GM18867 (cell line): ENCODE results near the gene CHMP1B.

ENCODE experiments used
- ATAC-seq: cut with Tn5 transposase; IDR thresholded peaks from one replicate; pipeline ENCODE4 v1.9.1; 2021; ENCODE audit warnings: mild to moderate bottlenecking, moderate library complexity; ENCODE audit not compliant: unreplicated experiment

The CHMP1B gene, protein sequence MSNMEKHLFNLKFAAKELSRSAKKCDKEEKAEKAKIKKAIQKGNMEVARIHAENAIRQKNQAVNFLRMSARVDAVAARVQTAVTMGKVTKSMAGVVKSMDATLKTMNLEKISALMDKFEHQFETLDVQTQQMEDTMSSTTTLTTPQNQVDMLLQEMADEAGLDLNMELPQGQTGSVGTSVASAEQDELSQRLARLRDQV

GRCh38 chr18:11851146-11851805 is at the start of gene CHMP1B:
TSS of gene CHMP1B (plus strand) at chr18:11851413. CDS start at chr18:11851512, 99 bp downstream.
- ATAC-seq = peak; percentile 95

DNA sequence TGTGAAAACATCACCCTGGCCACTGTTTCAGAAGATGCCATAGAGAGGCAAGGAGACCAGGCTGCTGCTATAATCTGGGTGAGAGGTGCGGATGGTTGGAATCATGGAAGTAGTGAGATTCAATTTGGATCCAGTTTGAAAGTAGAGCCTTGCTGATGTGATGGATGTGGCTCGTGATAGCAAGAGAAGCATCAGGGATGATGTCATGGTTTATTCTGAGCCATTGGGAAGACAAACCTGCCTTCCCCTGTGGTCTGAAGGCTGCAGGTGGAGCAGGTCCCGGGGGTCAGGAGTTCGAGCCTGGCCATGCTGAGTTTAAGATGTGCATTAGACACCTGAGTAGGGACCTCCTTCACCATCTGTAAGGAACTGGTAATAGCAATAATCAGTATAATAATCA is 49.6 kb upstream of the CHMP1B start:
- no peak for ATAC-seq

- ATAC-seq = no peak
These were observed 49.1 kb upstream of the CHMP1B start for GRCh38 chr18:11802158-11802557.

DNA sequence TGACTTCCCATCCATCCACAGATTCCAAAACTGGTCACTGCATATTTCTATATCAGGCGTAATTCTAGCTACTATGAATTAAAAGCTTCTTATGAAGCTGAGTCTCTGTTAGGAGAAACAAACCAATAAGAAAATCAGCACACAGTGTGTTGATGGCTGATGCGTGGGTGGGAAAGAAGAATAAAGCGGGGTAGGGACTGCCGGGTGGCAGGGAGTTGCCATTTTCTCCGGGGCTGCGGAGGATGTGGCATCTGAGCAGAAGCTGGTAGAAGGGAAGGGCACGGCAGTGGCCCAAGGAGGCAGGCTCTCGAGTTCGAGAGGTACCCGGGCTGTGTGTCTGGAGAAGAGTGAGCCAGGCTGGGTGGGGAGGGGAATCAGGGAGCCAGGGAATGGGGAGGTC is 48.6 kb upstream of the CHMP1B start:
- ATAC-seq = no peak

GRCh38 chr18:11807233-11807632 is 44.0 kb upstream of the CHMP1B start:
- no peak for ATAC-seq

DNA sequence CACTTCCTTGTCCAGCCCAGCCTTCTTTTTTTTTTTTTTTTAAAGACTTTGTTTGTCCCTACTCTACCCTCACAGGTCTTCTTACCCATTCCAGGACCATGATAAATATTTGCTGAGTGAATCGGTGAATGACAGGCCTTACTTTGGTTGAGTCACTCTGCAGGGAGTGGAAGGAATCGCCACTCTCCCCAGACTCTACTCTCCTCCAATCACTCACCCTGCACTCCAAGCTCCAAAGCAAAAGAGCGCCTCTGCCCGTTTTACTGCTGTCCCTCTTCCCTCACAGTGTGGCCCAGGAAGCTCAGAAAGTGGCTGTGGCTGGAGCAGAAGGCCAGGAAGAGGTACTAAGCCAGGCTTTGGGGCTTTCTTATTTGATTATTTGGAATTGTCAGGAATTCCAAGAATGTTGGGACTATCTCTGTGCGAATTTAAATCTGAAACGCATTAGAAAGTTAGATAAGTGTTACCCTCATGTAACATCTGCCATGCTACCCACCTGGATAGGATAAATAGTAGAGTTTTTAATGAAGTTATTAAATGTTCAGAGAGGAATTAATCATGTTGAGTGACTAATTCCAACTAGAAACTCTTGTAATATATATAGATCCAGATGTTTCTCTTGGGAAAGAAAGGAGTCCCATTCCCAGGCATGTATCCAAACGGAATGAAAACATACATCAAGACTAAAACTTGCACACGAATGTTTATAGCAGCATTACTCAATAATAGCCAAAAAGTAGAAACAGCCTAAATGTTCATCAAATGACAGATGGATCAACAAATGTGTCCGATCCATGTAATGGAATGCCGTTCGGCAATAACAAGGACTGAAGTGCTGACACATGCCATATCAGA is 43.0 kb upstream of the CHMP1B start:
- no peak for ATAC-seq

DNA sequence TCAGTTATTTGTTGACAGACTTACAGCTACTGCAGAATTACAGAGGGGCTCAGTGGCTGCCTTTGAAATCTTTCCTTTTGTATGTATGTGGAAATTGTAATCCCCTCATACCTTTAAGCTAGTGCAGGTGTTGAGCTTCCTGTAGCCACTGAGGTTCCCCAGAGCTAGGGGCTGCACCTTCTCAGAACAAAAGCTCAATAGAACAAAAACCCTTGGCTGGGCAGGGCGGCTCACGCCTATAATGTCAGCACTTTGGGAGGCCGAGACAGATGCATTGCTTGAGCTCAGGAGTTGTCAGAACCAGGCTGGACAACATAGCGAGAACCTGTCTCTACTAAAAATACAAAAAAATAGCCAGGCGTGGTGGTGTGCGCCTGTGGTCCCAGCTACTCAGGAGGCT is 41.3 kb upstream of the CHMP1B start:
- ATAC-seq = no peak

DNA sequence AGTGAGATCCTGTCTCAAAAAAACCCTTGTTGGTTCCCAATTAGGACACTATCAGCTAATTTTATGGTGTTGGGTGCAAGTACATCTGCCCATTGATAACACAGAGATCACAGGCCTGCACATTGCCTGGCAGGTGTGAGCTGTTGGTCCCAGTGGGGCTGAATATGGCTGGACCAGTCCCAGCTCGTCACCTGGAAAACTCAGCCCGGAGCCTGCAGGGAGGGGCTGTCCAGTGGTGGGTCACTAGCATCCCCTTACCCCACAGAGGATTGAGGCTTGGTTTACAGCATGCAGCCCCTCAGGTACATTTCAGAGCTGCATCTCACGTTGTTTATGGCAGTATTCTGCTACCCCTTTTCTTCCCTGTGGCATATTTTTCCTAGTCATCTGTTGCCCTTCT is 40.8 kb upstream of the CHMP1B start:
- no peak for ATAC-seq

DNA sequence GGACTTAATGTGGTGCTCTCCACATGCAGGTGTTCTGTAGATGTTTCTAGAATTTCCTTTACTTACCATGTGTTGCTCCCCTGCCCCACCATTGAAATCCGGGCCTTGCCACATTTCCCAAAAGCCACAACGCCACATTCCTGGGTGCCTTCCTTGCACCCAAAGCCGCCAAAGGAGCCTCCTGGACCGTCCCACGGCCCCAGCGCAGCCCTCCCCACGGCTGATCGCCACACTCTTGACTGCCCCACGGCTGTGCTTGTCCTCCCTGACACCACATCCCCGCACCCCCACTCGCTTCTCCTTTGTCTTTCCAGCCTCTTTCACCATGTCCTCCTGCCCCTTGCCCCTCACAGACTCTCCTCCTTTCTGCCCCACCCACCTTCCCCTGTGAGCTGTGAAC is 40.2 kb upstream of the CHMP1B start:
- no peak for ATAC-seq

DNA sequence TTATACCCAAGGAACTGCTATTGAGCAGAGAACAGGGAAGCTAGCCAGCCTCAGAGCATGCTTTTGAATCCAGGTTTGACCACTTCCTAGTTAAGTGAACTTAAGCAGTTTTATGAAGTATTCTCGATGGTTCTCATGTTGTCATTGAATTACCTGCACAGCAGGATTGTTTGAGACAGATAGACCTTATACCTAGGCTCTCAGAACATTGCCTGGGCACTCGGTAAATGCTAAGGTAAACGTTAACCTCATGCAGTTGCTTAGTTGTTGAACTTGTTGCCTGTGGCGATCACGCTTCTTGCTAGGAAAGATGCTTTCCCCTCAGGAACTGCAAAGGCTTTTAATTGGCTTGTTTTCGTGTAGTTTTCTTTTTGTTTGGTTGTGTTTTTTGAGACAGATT is 34.0 kb upstream of the CHMP1B start:
- no peak for ATAC-seq

- ATAC-seq = no peak
These were observed 32.6 kb upstream of the CHMP1B start for GRCh38 chr18:11818486-11819203.

GRCh38 chr18:11819938-11820337 is 31.3 kb upstream of the CHMP1B start:
- ATAC-seq = no peak

DNA sequence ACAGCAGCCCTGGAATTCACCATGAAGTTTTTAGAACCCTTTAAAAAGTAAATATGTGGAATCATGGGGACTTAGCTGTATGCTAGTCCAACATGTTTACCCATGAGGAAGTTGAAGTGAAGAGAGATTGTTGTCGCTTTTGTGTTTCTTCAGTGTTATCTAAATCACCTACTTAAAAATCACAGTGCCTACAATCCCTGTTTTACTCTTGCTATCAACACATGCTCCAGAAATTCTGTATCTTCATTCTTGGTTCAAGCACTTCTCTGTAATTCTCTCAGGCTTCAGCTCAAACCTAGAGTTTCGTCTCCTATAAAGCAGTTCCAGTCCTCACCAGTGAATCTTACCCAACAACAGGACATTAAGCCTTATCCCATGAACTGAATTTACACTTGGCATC is 30.5 kb upstream of the CHMP1B start:
- no peak for ATAC-seq

GRCh38 chr18:11821208-11821607 is 30.0 kb upstream of the CHMP1B start:
- ATAC-seq = no peak

DNA sequence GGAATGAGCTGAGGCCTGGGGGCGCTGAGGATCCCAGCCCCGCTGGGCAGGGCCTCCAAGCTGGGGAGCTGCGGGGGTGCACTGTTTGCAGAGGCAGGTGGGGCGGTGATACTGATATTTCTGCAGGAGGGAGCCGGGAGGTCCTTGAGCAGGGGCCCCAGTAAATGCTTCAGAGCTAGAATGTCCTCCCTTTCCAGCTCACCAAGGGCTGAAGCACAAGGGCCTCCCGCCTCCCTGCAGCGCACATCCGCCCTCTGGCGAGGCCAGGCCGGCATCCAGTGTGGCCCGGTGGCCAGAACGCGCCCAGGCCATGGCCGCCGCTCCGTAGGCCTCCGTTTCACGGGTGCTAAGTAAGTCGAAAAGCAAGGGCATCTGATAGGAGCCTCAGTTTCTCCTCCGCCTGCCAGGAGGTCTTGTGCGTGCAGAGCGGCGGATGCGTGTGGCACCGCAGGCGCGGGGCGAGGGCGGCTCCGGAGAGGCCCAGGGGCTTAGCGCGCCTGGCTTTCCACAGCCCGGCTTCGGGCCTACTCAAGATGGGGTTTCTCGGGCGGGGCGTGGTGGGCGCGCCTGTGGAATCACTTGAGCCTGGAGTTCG is 29.5 kb upstream of the CHMP1B start:
- no peak for ATAC-seq

- ATAC-seq = no peak
These were observed 27.7 kb upstream of the CHMP1B start for GRCh38 chr18:11823545-11823944.

- ATAC-seq = no peak
These were observed 24.4 kb upstream of the CHMP1B start for GRCh38 chr18:11826836-11827235.

GRCh38 chr18:11828786-11829432 is 22.3 kb upstream of the CHMP1B start:
- ATAC-seq = peak; percentile 86

DNA sequence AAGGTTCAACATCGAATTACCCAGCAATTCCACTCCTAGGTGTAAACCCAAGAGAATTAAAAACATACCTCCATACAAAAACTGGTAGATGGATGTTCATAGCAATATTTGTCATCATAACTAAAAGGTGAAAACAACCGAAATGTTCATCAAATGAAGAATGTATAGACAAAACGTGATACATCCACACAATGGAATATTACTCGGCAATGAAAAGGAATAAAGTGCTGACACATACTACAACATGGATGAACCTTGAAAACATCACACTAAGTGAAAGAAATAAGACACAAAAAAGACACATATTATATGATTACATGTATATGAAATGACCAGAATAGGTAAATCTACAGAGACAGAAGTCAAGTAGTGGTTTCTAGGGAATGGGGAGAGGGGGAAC is 20.6 kb upstream of the CHMP1B start:
- no peak for ATAC-seq

GRCh38 chr18:11831921-11832320 is 19.3 kb upstream of the CHMP1B start:
- ATAC-seq = no peak
